ENCODE measurements around the gene CCDC159.

DNA sequence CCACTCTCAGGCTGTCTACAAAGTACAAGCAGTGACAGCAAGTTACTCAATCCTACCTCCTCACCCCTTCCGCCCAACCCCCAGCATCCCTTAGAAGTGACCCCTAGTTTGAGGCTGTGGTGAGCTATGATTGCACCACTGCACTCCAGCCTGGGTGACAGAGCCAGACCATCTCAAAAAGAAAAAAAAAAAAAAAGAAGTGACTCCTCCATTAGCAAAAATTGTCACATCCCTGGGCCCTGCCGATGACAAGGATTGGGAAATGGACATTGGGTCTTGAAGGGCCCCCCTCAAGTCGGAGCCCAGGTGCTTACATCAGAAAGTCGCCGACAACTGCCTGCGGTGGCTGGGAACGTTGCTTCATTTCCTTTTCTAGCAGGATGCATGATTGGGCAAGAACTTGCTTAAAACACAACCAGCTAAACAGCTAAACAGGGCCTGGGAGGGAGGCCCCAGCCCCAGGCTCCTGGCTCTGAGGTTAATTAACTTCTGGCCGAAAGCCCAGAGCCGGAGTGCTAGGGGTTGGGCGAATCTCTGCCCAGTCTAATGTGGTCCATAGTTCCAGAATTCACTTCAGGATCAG is 22.1 kb upstream of the CCDC159 start:
- TF ChIP-seq CTCF (conservative IDR thresholded peaks at IDR 0.05; ENCODE audit: low read depth in 2 of 2): no peak
- no peak for TF ChIP-seq CREB1 (CRISPR knock-in tag; IDR thresholded peaks at IDR 0.05; ENCODE audit: low read depth)
- no peak for TF ChIP-seq EZH2 (IDR thresholded peaks at IDR 0.05; ENCODE audit: low read depth, unreplicated experiment)
- no peak for TF ChIP-seq JUNB (IDR thresholded peaks at IDR 0.05; ENCODE audit: unreplicated experiment)
- no peak for TF ChIP-seq EZH2phosphoT487 (IDR thresholded peaks at IDR 0.05; ENCODE audit: unreplicated experiment)
- no peak for TF ChIP-seq POLR2AphosphoS5 (IDR thresholded peaks at IDR 0.05; ENCODE audit: low read depth)
- TF ChIP-seq, protein P1, sequence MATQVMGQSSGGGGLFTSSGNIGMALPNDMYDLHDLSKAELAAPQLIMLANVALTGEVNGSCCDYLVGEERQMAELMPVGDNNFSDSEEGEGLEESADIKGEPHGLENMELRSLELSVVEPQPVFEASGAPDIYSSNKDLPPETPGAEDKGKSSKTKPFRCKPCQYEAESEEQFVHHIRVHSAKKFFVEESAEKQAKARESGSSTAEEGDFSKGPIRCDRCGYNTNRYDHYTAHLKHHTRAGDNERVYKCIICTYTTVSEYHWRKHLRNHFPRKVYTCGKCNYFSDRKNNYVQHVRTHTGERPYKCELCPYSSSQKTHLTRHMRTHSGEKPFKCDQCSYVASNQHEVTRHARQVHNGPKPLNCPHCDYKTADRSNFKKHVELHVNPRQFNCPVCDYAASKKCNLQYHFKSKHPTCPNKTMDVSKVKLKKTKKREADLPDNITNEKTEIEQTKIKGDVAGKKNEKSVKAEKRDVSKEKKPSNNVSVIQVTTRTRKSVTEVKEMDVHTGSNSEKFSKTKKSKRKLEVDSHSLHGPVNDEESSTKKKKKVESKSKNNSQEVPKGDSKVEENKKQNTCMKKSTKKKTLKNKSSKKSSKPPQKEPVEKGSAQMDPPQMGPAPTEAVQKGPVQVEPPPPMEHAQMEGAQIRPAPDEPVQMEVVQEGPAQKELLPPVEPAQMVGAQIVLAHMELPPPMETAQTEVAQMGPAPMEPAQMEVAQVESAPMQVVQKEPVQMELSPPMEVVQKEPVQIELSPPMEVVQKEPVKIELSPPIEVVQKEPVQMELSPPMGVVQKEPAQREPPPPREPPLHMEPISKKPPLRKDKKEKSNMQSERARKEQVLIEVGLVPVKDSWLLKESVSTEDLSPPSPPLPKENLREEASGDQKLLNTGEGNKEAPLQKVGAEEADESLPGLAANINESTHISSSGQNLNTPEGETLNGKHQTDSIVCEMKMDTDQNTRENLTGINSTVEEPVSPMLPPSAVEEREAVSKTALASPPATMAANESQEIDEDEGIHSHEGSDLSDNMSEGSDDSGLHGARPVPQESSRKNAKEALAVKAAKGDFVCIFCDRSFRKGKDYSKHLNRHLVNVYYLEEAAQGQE (IDR thresholded peaks at IDR 0.05; ENCODE audit: unreplicated experiment): no peak
- no peak for TF ChIP-seq ZNF114 (CRISPR knock-in tag; IDR thresholded peaks at IDR 0.05)
- TF ChIP-seq ZNF331 (CRISPR knock-in tag; IDR thresholded peaks at IDR 0.05; ENCODE audit: low read depth): no peak
- TF ChIP-seq, protein P2, sequence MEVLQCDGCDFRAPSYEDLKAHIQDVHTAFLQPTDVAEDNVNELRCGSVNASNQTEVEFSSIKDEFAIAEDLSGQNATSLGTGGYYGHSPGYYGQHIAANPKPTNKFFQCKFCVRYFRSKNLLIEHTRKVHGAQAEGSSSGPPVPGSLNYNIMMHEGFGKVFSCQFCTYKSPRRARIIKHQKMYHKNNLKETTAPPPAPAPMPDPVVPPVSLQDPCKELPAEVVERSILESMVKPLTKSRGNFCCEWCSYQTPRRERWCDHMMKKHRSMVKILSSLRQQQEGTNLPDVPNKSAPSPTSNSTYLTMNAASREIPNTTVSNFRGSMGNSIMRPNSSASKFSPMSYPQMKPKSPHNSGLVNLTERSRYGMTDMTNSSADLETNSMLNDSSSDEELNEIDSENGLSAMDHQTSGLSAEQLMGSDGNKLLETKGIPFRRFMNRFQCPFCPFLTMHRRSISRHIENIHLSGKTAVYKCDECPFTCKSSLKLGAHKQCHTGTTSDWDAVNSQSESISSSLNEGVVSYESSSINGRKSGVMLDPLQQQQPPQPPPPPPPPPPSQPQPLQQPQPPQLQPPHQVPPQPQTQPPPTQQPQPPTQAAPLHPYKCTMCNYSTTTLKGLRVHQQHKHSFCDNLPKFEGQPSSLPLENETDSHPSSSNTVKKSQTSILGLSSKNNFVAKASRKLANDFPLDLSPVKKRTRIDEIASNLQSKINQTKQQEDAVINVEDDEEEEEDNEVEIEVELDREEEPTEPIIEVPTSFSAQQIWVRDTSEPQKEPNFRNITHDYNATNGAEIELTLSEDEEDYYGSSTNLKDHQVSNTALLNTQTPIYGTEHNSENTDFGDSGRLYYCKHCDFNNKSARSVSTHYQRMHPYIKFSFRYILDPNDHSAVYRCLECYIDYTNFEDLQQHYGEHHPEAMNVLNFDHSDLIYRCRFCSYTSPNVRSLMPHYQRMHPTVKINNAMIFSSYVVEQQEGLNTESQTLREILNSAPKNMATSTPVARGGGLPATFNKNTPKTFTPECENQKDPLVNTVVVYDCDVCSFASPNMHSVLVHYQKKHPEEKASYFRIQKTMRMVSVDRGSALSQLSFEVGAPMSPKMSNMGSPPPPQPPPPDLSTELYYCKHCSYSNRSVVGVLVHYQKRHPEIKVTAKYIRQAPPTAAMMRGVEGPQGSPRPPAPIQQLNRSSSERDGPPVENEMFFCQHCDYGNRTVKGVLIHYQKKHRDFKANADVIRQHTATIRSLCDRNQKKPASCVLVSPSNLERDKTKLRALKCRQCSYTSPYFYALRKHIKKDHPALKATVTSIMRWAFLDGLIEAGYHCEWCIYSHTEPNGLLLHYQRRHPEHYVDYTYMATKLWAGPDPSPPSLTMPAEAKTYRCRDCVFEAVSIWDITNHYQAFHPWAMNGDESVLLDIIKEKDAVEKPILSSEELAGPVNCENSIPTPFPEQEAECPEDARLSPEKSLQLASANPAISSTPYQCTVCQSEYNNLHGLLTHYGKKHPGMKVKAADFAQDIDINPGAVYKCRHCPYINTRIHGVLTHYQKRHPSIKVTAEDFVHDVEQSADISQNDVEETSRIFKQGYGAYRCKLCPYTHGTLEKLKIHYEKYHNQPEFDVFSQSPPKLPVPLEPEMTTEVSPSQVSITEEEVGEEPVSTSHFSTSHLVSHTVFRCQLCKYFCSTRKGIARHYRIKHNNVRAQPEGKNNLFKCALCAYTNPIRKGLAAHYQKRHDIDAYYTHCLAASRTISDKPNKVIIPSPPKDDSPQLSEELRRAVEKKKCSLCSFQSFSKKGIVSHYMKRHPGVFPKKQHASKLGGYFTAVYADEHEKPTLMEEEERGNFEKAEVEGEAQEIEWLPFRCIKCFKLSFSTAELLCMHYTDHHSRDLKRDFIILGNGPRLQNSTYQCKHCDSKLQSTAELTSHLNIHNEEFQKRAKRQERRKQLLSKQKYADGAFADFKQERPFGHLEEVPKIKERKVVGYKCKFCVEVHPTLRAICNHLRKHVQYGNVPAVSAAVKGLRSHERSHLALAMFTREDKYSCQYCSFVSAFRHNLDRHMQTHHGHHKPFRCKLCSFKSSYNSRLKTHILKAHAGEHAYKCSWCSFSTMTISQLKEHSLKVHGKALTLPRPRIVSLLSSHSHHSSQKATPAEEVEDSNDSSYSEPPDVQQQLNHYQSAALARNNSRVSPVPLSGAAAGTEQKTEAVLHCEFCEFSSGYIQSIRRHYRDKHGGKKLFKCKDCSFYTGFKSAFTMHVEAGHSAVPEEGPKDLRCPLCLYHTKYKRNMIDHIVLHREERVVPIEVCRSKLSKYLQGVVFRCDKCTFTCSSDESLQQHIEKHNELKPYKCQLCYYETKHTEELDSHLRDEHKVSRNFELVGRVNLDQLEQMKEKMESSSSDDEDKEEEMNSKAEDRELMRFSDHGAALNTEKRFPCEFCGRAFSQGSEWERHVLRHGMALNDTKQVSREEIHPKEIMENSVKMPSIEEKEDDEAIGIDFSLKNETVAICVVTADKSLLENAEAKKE (CRISPR knock-in tag; IDR thresholded peaks at IDR 0.05): no peak
- no peak for TF ChIP-seq ETS1 (IDR thresholded peaks at IDR 0.05)
